ENCODE results near the gene TMEM115.

TMEM115 gene

DNA sequence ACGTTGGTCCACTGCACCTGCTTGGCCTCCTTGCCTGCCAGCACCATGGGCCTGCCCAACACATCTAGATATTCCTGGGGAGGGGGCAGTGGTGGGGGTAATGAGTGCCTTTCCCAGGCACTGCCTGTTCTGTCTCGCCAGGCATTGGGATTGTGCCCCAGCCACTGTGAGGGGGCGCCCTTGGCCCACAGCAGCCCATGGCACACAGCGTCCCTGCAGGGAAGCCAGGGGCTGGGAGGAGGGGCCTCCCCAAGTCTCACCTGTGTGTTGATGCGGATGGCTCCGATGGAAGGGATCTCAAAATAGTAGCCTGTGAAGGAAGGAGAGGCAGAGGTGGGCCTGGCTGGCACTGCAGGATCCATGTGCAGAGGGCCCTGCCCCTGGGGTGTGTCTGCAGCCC, 18.7 kb upstream of the TMEM115 start:
- no peak for DNase-seq (ENCODE audit: low read depth, low spot score)

DNA sequence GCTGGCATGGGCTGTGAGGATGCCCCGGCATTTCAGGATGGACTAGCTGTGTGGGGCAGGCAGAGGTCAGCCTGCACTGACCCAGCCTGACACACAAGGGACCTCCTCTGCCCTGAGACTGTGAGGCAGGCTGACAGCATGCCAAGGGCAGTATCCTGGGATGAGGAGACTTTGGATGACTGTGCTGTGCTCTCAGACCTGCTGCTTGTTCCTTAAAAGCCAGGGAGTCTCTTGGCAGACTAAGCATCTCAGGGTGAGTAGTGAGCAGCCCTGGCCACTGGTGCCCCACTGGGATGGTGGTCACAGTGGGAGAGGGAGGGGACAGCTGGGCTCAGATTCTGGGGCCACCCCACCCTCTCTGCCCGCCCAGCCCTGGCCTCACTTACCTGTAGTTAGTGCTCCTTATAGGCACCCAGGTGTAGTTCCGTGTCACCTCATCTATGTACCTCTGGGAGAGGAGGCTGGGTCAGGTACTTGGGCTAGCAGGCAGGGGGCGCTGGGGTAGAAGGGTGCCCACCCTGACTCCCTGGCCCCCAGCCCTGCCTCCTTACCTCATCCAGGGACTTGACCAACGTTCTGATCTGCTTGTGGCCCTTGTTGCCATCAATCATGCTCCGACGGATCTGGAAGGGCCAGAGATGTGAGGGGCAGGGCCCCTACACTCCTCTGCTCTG, 16.1 kb upstream of the TMEM115 start:
- DNase-seq (ENCODE audit: low read depth, low spot score) = no peak

DNA sequence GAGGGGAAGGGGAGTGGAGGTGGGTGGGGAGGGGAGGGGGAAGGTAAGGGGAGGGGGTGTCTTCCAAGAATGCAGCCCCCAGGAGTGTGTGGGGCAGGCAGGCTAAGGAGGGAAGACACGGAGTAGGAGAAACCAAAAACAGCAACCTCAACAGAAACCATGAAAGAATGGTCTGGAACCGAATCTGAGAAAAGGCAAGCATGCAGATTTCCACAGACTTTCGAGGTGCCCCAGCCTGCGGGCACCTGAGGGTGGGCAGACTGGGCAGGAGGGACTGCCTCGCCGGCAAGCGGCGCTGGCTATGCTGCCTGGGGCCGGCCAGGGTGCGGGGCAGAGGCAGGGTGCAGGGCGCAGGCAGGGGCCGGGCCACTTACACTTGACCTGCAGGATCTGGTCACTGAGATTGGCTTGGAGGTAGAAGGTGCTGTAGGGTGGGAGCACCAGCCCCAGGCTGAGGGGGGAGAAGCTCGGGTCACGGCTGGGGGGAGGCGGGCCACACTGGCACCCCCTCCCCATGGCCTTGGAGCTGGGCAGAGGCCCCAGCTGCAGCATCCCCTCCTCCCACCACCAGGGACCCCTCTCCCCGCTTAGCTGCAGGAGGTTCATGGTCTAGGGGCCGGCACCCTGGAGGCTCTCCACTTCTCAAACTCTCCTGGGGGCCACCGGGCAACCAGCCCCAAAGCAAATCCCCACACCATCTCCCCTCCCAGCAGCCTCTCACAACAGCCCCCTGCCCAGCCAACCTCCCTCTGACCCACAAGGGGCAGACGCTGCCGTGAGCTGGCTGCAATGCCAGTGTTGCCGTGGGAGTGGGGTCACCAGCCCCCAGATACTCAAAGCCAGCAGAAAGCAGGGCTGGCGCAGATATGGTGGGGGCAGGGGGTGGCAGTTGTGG, 15.3 kb upstream of the TMEM115 start:
- DNase-seq (ENCODE audit: low read depth, low spot score) = no peak

DNA sequence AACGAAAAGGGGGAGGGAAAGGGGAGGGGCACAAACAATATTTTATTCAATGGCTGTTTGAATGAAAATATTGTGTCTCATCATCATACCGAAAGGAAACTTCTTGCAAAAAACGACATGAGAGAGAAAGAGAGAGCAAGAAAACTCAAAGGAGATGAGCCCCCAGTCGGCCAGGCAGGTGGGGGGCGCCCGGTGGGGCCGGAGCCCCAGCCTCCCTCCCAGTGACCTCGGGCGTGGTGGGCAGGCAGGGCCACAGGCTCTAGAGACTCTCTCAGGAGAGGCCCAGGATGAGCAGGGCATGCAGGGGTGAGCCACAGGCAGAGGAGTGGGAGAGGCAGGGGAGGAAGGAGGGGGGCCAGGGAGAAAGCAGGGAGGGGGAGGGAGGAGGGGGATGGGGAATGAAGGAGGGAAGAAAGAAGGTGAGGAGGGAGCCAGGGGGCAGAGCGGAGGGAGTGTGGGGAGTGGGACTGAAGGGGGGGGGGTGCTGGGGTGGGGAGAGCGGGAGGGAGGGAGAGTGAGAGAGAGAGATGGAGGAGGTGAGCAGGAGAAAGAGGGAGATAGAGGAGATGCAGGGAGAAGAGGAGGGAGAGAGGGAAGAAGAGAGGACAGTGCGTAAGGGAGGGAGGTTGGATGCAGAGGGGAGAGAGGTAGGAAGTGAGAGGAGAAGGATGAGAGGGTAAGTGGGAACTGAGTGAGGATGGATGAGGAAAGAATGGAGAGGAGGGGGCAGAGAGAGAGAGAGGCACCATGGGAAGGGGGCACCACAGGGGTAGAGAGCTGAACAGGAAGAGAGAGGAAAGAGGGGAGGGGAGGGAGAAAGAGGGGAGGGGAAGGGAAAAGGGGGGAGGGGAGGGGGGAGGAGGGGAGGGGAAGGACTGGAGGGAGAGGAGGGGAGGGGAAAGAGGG, 14.1 kb upstream of the TMEM115 start:
- DNase-seq (ENCODE audit: low read depth, low spot score) = no peak

DNA sequence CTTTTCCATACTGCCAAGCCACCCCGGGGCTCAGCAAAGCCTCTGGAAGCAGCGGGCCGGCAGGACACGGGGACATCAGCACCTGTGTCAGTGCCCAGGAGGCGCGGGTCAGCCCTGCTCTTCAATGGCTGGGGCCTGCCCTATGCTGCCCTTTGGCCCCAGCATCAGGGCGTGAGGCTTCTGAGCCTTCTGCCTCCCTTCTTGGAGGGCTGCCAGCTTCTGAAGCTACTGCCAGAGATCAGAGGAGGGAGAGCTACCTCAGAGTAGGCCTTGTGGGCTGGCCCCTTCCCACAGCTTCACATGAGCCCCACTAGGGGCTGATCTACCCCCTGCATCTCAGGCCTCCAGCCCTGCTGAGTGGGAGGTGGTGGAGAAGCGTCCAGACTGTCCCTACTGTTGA, 13.0 kb upstream of the TMEM115 start:
- DNase-seq (ENCODE audit: low read depth, low spot score) = peak; percentile 20

DNA sequence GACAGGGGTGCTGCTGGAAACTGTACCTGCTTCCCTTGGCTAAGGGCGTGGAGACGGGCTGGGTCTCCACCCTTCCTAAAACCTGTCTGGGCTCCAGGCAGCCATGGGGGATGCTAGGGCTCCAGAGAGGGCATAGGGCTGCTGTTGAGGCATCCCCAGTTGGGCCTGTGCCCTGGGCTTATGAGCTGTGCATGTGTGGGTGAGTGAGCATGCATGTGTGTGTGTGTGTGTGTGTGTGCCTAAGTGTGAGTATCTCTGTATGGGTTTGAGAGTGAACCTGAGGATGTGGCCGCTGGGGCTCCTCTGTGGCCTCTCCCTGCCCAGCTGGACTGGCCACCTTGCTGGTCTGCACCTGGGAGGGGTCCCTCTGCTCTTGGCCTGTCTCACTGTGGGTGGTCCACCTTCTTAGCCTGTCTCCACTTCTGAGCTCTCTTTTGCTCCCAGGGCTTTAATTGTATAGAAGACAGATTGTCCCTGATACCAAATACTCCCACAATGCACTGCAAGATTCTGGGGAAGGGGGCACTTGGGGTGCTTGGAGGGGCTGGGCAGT, 11.9 kb upstream of the TMEM115 start:
- DNase-seq (ENCODE audit: low read depth, low spot score) = no peak

DNA sequence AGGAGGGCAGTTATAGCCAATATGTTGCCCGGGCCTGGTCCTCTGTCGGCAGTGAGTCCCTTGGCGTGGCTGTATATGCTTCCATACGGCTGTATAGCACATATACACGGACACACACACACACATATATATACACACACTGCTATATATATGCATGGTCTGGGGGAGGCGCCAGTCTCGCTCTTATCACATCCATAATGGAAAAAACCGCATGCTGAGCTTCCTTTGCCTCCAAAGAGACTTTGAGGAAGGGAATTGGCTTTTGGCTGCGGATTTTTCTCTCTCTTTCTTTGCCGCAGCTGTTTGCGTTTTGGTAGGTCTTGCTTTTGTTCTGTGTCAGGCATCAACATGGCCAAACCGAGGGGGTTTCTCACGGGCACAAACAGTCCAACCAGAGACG, 11.3 kb upstream of the TMEM115 start:
- DNase-seq (ENCODE audit: low read depth, low spot score) = no peak

DNA sequence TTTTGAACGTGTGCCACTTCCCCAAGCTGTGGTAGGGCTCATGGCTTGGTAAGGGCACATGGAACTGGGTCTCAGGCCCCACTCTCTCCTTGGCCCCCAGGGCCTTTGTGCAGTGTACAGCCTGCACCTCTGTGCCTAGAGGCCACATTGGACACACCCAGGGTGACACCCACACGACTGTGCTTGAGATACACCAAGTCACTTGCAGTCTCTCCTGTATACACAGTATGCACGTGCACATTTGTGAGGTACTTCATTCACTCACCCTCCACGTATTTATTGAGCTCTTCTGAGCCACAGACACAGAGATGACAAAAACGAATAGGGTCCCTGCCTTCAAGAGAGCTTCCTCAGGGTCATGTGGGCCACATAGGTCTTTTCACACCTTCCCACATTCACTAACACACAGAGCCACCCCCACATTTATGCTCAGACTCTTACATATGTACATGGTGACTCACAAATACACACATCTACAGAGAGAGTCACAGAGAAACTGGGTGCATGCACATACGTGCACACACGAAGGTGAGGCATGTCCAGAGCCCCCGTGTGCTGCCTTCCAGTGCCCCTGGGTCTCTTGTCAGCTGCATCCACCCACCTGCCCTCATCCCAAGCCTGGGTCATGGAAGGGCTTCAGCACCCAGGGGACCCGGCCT, 9.8 kb upstream of the TMEM115 start:
- DNase-seq (ENCODE audit: low read depth, low spot score) = no peak

GRCh38 chr3:50365842-50366220, 6.5 kb upstream of the TMEM115 start:
- no peak for DNase-seq (ENCODE audit: low read depth, low spot score)

DNA sequence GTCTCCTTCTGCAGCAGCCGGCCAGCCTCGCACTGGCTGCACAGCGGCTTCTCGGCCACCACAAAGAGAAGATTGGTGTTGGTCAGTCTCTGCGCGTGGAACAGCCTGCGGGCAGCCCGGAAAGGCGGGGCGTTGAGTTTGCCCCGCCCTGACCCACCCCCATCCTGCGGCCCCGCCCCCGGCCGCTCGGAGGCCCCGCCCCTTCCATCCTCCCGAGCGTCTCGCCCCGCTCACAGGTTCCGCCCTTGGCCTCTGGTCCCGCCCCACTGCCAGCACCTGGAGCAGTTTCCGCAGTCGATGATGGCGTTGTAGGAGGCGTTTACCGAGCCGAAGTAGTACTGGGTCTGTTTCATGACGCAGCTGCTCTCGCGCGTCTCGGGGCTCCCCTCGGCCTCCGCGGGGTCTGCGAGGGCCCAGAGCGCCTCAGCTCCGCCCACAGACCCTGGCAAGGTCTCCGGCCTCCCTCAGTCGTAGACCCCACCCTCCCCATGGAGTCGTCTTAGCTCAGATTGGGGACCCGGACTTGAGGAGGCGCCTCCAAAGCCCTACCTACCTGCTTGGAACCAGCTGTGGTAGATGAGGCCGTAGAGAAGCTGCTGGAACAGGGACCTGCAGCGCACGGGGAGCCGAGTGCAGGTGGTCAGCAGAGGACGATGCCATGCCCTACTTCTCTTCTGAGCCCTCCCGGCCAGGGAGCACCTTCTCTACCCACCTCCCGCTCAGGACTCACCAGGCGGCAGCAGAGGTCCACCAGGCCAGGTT, 5.9 kb upstream of the TMEM115 start:
- DNase-seq (ENCODE audit: low read depth, low spot score) = peak; percentile 80

DNA sequence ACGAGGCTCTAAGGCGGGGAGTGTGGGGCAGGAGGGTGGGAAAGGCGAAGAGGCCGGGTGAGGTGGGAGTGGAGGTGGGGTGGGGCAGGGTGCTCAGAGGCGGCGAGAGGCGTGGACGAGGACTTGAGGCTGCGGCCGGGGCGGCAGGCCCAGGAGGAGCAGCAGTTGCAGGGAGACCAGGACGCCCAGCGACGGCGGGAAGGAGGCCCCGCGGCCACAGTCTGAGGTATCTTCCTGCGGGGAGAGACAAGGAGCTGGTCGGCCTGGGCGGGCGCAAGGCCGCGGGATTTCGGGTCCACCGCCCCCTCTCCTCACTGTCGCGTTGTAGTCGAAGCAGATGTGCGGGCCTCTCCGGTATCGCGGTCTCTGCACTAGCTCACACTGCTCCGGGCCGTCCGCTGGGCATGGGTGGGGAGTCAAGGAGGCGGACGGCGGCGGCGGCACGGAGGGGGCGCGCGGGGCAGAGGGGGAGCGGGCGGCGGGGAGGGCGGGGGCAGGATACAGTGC, 5.3 kb upstream of the TMEM115 start:
- DNase-seq (ENCODE audit: low read depth, low spot score) = no peak

- no peak for DNase-seq (ENCODE audit: low read depth, low spot score)
These were observed 414 bp upstream of the TMEM115 start for GRCh38 chr3:50359760-50360110.

GRCh38 chr3:50358355-50358910, 888 bp downstream of the TMEM115 start:
- no peak for DNase-seq (ENCODE audit: low read depth, low spot score)

DNA sequence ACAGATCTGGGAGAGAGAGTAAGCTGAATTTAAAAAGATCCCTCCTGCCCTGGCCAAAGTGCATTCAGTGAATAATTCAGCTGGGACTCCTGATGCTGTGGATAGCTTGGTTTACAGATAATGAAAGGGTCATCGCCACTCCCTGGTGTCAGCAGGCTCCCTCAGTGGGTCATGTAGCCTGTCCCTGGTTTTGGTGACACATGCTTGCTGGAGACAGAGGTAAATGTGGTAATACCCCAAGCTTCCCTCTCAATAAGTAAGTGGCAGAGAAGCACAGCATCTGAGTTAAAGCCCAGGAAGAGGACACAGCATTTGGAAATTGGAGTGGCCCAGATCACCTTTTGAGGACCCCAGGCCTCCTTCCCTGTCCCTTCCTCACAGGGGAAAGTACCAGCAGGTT, 1.8 kb downstream of the TMEM115 start:
- no peak for DNase-seq (ENCODE audit: low read depth, low spot score)

DNA sequence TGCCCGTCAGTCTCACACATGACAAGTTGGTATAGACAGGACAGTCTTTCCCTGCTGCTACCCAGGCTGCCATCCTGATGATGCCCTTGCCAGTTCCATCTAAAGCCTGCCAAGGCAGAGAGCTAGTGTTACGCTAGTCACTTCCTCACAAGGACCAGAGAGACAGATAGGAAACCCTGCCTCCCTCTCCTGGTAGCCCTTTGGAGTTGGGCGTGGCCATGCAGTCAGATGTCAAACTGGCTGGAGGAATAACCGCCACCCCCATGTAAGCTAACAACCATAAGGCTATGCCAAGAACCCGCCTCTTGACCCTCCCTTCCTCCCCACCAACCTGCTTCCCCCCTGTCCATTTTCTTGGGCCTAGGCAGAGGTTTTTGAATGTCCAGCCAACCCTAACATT, 2.8 kb downstream of the TMEM115 start:
- DNase-seq (ENCODE audit: low read depth, low spot score) = no peak

DNA sequence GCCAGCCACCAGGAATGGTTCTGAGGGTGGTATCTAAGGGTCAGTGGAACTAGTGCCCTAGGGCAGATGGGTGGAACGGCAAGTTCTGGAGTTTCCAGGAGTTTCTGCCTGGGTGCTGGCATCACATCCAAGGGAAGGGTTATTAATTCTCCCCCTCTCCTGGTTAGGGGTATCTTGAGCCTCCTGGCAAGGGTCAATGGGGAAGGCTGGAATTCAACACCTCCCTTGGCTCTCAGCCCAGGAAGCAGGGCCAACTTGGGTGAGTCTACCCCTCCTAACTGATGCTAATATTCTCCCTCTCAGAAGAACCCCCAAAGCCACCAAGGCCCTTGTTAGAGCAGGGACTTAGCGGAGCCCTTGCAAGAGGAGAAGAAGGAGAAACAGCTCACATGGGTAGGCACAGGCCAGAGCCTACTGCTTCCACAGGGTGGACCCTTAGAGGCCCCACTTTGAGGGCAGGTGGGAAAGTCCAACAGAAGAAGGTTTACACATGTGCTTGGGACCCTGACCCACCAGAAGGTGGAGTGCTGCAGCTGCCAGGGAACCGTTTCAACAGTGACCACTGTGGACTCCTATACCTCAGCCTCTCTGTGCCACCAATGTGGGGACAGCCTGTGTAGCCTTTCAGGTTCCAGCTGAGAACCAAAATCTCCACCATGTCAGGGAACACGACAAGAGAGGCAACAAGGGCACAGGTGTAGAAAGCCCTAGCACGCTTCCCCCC, 3.3 kb downstream of the TMEM115 start:
- no peak for DNase-seq (ENCODE audit: low read depth, low spot score)

GRCh38 chr3:50354850-50355249, 4.5 kb downstream of the TMEM115 start:
- DNase-seq (ENCODE audit: low read depth, low spot score) = no peak

DNA sequence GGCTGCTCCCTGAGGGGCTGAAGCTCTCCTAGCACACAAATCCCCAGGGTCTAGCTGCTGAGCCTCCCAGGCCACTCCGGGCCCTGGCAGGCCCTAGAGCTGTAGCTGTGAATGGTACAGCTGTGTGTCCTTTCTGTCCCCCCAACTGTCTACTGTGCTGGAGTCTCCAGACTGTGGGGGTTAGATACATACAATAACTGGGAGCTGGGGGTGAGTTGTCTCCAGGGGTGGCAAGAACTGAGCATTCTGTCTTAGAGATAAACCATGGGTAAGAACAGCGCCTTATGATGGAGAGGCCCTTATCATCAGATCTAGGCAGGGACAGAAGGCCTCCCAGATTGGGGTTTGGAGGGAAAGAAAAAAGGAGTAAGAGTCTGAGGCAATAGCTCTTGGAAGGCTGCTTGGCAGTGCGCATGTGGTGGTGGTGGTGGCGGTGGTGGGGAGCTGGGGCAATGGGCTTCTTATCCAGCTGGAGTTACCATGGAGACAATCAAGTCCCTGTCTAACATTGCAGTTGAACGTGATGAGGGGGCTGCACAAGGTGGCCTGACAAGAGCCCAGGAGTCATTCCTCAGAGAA, 5.0 kb downstream of the TMEM115 start:
- no peak for DNase-seq (ENCODE audit: low read depth, low spot score)
